DMS79 (cell line): ENCODE measurements around the gene SLC43A3.

Experiments used
- DNase-seq: peaks from one replicate; lab custom pipeline; 2025; lab: John Stamatoyannopoulos, UW

Gene SLC43A3

DNA sequence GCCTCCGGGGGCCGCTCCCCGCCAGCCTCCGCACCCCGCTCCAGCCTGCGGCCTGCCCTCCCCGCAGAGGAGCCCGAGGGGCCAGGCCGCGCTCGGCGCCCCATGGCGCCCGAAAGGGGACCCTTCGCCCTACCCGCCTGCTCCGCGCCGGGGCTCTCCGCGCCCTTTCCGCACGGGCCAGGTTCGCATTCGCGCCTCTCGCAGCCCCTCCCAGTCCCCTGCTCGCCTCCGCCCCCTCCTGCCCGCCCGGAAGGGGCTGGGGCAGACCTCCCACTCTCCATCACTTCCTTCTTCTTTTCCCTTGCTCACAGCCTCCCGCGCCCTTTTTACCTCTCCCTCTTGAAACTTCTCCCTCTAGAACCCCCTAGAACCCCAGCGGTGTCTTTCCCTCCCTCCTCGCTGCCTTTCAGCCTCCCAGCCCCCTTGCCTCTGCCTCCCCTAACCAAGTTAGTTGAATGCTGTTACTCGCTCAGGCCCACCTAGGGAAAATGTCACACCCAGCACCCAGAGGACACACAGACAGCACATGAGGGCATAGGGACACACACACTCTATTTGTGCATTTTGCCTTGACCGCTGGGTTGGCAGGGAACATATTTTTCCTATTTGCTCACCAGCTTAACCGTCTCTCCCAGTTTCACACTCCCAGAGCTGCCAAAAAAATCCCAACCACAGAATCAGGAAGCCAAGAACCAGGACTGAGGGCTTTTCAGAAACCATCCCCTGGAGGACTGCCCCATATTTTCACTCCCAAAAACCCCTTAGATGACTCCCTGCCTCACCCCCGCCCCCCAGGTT is at the start of gene SLC43A3:
TSS of gene SLC43A3 (minus strand) at position 193 of the 798 bp plus-strand sequence. CDS start 949 bp downstream, outside the sequence.
- DNase-seq: peak; percentile 11

DNA sequence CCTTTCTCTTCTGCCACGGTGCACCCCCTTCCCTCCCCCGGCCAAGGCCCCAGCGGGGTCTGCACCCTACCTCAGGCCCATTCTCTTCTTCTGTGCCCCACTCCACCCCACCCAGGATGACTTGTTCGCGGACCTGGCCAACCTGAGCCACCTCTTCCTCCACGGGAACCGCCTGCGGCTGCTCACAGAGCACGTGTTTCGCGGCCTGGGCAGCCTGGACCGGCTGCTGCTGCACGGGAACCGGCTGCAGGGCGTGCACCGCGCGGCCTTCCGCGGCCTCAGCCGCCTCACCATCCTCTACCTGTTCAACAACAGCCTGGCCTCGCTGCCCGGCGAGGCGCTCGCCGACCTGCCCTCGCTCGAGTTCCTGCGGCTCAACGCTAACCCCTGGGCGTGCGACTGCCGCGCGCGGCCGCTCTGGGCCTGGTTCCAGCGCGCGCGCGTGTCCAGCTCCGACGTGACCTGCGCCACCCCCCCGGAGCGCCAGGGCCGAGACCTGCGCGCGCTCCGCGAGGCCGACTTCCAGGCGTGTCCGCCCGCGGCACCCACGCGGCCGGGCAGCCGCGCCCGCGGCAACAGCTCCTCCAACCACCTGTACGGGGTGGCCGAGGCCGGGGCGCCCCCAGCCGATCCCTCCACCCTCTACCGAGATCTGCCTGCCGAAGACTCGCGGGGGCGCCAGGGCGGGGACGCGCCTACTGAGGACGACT is 49.3 kb upstream of the SLC43A3 start:
- DNase-seq: no peak

DNA sequence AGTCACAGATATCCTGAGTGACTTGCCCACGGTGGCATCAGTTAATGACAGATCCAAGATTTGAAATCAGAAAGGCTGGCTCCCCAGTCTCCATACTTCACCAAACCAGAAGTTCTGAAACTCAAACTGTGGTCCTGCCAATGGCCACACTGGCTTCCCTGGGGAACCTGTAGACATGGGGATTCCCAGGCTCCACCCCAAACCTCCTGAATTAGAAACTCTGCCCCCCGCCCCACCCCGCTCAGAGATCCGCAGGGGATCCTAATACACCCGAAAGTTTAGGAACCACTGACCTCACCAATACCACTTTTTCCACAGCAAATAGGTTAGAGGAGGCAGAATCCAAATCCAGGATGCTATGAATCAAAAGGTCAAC is 48.7 kb upstream of the SLC43A3 start:
- DNase-seq: no peak

DNA sequence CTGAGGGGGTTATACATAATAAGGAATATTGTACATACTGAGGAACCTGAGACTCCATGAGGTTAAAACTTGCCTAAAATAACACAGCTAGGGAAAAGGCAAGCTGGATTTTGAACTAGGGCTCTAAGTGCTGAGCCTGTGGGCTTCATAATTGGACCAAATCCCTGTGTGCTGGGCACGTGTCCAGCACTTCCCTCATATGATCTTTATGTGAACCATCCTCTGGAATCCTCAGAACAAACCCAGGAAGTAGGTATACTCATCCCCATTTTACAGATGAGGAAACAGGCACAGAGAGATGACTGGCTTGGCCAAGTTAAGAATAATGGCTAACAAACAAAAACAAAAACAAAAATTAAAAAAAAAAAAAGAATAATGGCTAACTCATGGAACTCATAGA is 48.3 kb upstream of the SLC43A3 start:
- no peak for DNase-seq

DNA sequence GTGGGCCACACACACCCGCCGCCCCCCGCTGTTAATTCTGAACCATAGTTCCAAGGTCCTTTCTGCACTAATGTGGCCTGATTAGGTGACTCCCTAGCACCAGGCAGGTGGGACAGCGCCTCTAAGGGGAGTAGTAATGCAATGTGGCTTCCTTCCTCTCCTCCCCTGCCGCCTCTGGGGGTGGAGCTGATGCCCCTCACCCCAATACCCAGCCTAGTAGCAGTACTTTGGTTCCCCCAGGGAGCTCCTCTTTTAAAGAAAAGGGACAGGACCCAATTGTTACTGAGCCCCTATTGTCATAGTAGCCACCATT is 47.8 kb upstream of the SLC43A3 start:
- DNase-seq: no peak

DNA sequence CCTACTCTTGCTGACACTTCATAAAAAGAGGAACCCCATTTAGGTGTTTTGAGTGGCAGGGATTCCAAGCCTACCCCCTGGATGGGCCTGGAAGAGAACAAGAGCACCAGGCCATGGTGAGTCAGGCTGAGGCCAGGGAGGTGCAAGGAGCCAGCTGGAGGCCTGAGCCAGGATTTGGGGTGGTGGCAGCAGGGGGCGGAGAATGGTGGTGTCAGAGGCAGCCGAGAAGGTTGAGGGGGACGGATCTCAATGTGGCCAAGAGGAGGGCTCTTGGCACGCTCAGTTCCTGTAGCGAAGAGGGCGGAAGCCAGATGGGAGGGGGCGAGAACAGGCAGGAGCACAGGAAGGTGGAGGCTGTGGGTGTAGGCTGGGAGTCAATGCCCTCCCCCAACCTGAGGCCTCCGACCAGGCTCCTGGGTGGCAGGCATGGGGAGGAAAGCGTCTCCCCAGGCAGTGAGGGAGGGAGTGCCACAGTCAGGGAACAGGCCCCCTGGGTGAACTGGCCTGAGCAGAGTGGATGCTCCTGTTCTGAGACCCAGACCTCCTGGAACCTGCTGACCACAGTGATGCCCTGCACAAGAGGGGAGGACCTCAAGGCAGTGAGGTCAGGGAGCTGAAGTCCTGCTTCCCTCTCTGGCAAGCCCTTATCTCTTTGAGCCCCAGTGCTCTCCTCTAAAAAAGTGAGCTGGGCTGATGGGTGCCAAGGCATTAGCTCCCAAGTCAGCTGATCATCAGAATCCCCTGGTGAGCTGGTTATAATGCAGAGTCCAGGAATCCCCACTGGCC is 47.3 kb upstream of the SLC43A3 start:
- DNase-seq: no peak

DNA sequence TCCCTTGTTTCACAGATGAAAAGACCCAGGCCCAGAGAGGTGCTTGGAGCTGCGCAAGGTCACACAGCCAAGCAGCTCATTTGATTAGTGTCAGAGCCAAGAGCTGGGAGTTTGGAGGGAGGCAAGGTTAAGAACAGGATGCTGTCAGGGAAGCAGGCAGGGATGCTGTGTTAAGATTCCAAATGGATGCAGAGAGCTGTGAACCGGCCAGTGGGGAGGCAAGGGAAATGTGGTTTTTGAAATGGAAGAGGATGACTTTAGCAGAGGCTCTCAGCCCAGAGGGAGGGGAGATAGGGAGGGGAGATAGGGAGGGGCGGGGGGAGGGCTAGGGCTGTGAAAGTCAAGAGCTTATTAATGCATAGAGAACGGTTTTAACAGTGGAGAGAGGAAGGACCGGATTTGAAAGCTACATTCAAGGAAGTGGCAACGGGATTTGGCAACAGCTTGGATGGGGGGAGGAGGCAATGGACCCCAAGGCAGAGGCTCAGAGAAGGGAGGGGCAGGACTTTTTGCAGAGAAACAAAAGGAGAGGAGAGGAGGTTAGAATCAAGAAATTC is 46.4 kb upstream of the SLC43A3 start:
- DNase-seq: no peak

DNA sequence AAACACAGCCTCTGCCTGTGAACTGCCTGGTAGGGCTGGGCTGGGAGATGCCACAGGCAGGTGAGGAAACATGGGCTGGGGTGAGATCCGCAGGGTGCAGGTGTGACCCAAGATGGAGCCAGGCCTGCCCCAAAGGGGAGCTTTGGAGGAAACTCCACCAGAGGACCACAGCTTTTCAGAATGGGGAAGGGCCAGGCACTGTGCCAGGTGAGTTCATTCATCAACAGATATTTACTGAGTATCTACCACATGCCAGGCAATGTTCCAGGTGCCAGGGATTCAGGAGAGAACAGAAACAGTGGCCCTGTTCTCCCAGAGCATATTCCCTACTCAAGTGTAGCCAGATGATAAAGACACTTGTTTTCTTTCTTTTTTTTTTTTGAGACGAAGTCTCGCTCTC is 44.6 kb upstream of the SLC43A3 start:
- no peak for DNase-seq

DNA sequence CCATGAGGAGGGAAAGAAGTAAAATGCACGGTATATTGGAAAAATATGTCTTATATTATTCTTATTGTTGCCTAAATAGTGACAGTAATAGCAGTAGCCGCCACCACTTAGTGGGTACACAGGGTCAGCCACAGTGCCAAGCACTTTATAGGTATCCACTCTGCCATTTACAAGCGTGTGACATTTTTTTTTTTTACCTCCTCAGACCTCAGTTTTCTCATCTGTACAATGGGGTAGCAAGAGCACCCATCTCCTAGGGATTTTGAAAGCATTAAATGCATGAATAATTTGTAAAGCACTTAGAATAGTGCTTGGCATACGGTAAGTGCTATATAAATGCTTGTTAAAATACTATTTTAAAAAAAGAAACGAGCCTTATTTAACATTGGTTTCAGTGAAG is 42.3 kb upstream of the SLC43A3 start:
- no peak for DNase-seq

DNA sequence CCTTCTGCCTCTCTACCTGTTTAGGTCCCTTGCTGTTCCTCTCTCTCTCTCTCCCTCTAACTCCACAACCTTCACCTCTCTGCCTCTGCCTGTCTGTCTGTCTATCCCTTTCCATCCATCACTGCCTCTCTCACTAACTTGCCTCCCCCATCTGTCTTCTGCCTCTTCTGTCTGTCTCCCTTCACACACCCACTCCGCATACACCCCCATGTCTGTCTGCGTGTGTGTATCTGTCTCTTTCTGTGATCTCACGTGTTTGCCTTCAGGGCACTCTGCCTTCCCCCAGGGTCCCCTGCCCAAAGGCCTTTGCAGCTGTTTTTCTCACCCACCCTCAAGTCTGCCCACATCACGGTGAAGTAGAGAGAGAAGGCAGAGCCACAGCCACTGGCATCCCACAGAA is 41.4 kb upstream of the SLC43A3 start:
- DNase-seq: no peak

DNA sequence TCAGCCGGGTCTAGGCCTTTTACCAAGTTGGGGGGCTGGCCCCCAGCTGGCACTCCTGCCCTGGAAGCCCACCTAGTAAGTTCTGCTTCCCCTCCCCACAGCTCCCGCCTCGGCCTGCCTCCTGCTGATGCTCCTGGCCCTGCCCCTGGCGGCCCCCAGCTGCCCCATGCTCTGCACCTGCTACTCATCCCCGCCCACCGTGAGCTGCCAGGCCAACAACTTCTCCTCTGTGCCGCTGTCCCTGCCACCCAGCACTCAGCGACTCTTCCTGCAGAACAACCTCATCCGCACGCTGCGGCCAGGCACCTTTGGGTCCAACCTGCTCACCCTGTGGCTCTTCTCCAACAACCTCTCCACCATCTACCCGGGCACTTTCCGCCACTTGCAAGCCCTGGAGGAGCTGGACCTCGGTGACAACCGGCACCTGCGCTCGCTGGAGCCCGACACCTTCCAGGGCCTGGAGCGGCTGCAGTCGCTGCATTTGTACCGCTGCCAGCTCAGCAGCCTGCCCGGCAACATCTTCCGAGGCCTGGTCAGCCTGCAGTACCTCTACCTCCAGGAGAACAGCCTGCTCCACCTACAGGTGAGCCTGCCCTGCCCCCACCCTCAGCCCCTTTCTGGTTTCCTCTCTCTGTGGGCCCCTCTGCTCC is 40.7 kb upstream of the SLC43A3 start:
- DNase-seq: peak; percentile 30

DNA sequence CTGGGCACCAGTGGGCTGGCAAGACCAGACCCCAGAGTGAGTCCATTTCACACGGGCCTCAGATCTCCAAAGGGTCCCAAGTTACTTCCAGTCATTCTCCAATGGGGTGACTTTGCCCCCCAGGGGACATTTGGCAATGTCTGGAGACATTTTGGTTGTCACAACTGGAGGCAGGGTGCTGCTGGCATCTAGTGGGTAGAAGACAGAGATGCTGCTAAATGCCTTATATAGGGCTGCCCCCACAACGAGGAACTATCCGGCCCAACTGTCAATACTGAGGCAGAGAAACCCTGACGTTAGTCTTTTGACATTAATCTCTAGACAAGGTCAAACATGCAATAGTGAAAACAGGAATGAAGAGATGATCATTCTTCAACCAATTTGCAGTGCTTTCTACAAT is 39.8 kb upstream of the SLC43A3 start:
- DNase-seq: no peak

DNA sequence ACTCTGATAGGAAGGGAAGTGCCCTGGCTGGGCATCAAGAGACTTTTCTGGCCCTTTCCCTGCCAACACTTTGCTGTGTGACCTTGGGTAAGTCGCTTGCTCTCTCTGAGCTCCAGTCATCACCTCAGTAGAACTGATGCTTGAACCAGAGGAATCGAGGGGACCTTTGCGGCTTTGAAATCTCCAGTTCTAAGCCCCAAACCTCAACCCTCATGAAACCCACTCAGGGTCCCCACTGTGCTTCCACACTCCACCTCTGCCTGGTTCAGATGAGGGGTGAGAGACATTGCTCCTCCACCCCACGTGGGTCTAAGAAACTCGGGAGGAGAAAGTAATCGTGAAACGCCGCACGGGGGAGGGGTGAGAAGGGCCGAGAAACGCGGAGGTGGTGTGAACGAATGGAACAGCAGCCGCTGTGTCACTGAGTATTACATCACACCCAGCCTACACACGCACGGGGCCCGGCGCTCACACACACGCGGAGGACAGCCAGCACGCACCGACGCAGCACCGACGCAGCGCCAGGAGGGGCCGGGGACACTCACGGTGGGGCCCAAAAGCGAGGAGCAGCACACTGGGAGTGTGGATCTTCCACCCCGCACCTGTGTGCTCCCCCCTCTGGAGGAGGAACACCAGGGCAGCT is 37.7 kb upstream of the SLC43A3 start:
- no peak for DNase-seq

DNA sequence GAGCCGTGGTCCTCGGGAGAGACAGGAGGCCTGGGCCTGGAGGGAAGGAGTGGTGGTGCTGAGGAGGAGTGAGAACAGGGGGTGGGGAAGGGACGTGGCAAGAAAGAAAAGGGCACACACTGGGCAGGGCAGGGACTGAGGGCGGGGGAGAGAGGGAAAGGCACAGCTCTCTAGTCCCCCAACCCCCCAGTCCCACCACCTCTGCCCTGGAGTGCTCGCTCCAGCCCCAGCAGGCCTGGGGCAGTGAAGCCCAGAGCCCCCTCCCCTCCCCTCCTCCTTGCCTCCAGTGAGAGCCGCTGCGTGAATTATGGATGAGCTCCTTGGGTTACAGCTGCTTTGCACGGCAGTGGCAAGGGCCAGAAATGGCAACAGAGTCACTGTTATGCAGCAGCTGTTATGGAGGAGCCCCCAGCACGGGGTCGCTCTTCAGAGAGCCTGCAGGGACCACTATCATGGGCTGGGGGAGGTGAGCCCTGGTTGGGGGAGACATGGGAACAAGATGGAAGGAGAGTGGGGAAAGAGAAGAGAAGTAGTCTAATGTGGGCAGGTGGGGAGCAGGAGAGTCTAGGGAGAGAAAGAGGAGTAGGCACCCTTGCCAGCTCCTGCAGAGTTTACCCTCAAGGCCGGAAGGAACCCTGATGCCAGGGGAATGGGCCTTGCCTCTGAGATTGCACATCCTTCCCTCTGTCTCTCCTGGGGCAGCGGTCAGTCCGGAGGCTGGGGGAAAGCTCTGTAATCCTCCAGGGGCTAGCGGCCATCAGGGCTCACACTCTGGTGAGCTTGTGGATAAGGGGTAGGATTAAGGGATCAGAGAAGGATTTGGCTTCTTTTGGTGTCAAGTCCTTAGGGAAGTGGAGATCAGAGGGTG is 37.0 kb upstream of the SLC43A3 start:
- no peak for DNase-seq

DNA sequence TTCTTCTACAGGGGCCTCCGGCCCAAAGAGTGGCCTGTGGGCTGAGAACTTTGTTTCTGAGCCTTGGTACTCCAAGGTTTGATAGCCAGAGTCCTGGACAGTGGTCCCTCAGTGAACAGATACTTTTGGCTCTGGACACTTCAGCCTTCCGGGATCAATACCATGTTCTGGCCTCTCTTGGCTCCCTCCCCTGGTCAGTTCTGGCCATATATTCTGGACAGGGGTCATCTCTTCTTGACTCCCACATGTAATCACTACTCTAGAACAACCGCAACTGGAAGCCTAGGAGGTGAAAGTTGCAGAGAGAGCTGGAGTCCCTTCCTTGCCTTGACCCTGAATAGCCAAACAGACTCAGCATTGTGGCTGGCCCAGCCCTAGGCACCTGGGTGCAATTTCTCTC is 35.7 kb upstream of the SLC43A3 start:
- DNase-seq: no peak

DNA sequence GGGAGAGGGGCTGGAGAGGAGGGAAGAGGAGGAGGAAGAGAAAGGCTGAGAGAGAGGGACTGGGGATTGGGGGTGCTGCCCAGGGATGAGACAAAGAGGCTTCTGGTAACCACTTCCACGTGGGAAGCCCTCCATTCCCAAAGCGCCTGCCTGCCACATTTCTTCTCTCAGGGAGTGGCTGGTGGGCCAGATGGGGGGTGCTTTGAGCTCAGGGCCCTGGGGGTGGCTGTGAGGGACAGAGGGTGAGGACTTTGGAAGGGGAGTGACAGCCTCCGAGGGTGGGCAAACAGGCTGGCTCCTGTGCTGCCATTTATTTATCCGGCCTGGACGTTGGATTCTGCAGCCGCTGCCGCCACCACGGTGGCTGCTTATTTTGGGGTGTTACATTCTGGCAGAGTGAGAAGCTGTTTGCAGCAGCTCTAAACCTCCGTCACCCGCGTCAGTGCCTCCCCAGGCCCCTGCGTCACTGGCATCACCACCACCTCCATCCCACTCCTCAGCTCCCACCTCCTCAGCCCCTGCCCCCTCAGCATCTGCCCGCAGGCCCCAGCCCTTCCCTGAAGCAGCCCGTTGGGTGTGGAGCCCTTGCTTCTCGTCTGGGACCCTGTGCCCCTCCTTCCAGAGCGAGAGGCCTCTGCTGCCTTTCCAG is 35.0 kb upstream of the SLC43A3 start:
- no peak for DNase-seq

DNA sequence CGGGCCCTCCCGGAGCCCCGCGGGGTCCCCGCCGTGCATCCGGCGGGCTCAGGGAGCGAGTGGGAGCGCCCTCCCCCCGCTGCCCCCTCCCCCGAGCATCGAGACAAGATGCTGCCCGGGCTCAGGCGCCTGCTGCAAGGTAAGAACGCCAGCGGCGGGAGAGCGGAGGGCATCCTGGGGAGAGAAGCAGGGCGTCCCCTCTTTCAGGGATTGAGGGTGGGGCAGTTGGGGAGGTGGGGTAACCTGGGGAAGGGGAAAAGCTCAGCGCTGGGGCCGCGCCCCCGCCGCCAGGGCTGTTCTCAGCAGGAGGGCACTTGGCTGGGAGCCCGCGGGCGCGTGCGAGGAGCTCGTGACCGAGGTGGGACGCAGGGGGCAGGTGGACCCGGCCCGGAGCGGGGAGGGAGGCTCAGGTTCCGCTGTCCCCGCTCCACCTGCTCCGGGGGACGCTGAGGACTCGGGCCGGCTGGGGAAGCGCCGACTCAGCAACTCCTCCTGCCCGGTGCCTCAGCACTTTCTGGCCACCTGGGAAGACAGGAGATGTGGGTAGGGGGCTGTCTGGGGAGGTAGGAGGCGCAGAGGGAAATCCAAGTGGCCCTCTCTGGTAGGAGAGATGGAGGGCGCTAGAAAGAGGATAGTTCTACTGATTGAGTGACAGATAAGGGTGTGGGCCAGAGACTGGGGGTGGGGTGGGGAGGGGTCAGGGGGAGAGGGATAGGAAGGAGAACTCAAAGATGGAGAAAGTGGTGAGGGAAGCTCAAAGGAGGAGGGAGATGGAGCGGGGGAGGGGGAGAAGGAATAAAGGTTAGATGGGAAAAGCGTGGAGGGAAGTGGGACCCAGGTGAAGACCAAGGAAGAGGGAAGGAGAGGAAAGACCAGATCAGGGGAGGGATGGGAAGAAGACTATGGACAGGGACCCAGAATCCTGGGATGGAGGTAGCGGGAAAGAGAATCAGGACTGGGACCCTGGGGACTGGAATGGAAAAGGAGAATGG is 34.1 kb upstream of the SLC43A3 start:
- no peak for DNase-seq

DNA sequence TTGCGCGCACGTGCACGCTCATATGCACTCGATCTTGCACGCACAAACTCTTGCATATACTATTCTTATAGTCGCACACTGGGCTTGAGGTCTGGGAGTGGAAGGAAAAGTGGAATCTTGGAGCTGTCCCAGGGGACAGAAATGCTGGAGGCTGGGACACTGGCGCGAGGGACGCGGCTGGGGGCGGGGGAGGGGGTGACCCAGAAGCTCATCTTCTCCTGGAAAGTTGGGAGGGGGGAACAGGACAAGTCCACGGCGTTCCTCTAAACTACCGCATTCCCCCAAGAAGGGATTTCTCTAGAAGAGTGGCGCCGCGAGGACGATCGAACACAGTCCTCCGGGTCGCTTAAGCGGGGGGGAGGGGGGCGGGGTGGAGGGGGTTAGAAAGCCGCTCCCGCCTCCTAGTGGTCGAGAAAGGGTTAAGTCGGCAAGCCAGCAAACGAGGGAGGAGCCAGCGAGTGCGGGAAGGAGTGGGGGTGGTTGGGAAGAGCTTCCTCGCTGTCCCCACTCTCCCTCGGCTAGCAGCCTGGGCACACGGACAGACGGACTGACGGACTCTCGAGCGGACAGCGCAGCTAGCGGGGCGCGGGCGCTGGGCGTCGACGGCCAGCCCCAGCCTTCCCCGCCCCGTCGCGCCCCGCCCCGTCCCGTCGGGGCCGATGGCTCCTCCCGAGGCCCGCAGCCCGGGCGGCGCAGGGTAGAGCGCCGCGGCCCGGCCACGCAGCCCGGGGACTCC is 33.3 kb upstream of the SLC43A3 start, which contains the start of gene RTN4RL2:
TSS of gene RTN4RL2 (plus strand) at position 507 of the 736 bp plus-strand sequence. CDS start 338 bp downstream, outside the sequence.
- DNase-seq: peak; percentile 21
